Dedifferentiated amniotic fluid mesenchymal stem cell (primary cell): ENCODE results near the gene RNASEH2B.

Source experiments
- DNase-seq: peaks from one replicate; pipeline ENCODE4 v3.0.0-alpha.2; 2016; ENCODE audit errors: extremely low spot score

RNASEH2B gene

DNA sequence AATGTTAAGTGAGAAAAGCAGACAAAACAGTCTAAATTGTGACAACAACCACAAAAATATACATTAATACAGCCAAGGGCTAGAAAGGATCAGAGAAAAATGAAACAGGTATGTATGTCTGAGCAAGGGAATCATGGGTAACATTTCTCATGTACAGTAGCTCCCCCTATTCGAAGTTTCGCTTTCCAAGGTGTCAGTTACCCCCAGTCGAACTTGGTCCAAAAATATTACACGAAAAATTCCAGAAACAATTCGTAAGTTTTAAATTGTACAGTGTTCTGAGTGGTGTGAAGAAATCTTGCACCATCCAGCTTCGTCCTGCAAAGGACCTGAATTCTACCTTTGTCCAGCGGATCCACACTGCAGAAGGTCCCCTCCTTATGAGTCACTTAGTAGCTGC is 1.8 kb upstream of the RNASEH2B start:
- DNase-seq = no peak

DNA sequence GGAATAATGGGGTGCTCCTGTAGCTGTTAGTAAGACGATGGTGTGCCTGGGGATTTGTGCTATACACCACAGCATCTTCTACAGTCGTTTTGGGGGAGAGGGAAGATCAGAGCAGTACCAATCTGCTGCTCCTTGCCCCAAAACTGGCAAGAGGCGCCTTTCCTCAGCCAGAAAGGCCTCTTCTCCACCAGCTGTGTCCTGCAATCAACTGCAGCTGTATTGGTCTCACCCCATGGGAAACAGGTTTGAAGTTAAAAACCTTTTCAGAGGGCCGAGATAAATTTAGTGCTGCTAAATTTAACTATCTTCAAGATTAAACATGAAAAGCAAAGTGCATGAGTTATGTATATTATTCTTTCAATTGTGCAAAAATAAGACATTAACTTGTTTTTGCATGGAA is 1.2 kb upstream of the RNASEH2B start:
- no peak for DNase-seq

DNA sequence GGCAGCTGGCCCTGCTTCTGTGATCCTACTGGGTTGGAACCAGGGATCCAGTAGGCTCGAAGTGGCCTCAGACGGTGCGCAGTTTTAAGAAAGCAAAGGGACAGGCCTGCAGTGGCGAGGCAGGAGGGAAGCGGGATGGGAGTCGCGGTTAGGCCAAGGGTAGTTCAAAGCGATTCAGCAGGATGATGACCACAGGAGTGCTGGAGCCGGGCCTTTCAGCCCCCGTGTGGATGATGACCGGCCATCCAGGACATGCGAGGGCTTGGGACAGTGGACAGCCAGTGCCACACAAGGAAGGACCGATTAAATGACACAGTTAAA is 854 bp downstream of the RNASEH2B start:
- DNase-seq = peak; percentile 35

DNA sequence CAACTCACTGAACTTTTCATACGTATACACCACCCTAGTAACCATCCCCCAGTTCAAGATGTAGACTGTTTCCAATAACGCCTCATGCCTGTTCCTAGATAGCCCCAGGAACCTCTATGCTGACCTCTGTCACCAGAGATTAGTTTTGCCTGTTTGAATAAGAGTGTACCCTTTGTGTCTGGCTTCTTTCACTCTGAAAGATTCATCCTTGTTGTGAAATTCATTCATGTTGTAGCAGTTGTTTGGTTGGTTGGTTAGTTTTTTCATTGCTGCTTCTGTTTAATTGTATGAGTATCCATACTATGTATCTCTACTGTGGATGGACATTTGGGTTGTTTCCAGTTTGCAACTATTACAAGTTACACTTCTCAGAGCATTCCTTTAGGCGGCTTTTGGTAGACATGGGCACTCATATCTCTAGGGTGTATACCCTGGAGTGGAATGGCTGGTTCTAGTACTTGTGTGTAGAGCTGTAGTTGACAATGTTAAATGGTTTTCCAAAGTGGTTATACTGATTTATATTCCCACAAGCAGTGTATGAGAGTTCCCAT is 1.6 kb downstream of the RNASEH2B start:
- no peak for DNase-seq

DNA sequence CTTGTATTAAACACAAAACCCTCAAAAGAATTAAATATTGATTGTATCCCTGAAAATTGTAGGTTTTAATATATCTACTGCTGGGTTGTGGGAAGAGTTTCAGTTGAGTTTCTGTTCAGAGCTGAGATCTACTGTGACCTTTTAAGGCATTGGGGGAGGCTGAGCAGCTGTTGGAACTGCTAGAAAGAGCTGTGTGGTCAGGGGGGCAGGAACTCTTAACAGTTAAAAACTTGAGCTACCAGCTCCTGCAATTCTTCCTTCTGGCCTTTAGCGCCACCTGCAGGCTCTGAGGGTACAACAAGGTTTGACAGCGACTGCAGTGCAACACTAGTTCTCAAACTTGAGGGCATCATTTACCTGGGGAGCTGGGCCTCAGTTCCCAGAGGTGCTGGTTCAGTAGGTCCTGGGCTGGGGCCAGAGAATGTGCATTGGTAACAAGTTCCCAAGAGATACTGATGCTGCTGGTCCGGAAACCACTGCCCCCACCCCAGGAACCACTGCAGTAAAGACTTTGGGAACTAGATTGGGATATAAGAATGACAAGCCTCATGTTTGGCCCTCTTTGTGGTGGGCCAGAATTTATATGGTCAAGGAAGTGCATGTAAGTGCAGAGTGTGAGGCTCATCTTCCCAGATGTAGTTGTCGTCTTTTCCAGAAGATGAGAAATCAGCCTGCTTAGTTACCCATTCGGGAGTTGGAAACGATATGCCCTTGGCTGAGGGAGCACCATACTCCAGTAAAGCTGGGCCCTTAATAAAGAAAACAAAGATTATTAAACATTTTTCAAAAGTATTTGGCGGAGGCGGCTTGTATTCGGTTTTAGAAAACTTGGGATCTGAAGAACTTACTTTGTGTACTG is 2.6 kb downstream of the RNASEH2B start:
- DNase-seq = peak; percentile 77

DNA sequence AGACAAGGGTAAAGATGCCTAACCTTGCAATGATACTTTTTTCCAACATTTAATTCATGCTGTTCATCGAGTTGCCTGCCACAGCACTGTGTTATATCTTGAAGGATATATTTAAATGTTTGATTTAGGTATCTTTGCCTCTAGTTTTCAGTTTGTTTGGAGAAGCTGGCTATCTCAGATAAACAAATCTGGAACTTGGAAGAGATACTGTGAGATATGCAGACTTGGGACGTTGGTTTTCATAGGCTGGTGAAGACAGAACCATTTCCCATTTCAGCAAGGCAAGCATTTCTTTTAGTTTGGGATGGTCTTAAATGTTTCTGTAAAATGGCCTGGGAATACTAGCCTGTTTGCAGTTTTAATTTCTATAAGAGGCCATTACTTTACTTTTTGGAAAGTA is 3.3 kb downstream of the RNASEH2B start:
- DNase-seq = no peak

DNA sequence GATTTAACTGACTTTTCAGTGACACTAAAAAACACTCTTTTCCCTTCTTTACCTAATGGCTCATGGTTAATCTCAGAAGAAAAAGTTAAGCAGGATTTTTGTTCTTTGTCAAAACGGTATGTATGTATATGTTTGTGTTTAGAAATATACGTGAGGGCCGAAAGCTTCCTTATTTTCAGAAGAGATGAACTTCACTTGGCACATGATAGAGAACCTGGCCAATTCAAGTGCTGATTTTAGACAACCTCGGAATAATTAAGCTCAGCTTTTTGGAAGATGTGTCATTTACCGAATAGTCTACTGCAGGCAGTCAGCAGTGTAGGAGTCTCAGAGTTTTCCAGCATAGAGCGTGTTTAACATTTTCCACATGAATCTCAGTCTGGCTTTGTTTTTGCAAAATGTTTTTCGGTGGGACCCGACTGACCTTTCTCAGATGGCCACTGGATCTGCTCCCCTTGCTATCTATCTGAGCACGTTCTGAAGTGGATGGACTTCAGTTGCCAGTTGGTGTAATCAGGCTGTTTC is 4.6 kb downstream of the RNASEH2B start:
- peak; percentile 16 for DNase-seq

DNA sequence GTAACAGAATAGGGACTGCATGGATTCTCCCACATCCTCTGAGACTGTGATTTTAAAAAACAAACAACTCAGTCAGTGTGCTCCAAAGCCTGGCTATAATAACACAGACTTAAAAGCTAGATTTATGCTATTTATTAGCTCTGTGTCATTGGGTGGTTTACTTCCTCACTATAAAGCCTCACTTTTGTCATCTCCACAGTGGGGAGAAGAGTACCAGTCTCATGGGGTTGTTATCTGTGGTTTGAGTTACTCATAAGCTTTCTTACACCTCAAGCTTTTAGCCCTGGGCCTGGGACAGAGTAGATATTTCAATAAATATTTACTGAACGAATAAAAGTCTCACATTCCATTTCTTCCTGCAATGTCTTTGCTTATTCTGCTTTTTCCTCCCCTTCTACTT is 5.3 kb downstream of the RNASEH2B start:
- no peak for DNase-seq

DNA sequence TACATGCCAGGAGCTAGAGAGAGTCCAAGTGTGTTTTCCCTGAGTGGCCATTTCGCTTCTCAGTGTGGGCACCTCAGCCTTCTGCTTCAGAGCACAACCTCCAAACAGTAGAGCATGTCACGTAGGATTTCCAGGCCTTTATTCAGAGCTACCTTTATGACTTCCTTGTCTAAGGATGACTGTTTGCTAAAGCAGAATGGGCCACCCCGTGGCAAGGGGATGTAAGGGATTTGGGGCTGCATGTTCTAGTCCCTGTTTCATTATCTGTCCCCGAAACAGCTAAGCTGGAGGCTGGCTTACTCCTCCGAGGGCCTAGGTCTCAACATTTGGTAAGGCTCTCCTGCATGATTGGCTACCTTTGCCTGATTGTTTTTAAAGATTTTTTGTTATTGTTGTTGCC is 6.0 kb downstream of the RNASEH2B start:
- DNase-seq = no peak

DNA sequence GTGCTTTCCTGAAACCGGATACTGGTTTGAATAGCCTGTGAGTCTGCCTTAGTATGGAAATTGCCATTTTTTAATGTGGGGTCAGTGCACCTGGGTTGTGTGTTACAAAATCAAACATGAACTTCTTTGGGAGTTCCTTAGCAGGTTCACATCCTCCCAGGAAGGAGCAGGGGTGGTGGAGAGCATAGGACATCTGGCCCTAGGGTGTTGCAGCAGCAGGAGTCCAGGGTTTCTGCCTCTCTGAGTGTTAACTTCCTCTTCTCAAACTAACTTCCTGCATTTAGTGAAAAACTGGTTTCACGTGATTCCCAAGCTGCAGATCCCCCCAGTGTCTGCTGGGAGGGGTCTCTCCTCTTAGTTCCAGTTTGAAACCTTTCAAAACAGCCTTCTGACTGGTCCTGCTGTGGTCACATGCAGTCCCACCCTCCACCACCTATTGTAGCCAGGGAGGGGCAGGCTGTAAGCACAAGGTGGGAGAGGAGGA is 7.2 kb downstream of the RNASEH2B start:
- DNase-seq = no peak

DNA sequence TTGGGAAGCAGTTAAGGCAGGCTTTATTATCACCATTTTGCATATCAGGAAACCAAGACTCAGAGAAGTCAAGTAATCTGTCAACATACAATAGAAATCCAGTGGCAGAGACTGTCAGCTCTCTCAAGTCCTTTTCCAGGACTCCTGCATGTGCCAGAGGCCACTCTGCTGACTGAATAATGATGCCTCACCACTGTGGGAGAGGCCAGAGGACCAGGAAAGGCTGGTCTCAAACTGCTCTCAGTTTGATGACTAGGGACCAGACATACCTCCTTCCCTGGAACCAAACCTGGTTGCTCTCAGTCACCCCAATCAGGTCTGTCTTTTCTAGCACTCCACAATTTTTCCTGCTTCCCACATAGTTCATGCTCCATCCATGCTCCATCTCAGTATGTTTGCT is 8.0 kb downstream of the RNASEH2B start:
- no peak for DNase-seq

DNA sequence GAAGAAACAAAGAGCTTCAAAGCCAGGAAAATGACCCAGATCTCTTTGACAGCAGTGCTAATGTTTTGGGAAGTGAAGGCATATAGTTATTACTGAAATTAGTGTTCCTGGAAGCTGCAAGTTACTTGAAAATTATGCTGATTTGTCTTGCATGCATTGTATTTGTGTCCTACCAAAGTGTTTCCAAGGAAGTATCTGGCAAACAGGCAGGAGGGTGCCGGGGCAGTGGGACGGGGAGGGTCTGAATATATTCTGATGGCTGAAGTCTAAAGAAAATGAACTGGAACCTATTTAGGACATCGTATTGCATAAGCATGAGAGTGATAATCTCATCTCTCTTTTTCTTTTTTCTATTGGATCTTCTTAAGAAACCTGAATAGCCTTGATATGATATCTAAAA is 9.0 kb downstream of the RNASEH2B start:
- DNase-seq = no peak

DNA sequence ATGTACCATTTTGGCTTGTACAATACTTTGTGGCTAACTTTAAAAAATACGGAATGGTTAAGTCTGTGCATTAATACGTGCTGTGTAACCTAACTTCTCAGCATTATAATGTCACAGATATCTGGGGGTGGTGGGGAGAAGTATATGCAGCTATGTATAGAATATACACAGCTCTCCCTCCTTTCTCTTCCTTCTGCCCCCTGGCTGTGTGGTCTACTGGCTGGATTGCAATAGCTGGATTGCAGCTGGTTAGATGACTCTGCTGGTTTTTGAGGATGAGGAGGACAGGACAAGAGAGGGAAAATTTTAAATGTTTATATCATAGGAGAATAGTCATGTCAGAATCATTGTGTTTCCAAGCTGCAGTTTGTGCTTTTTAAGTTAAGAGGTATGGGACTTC is 9.7 kb downstream of the RNASEH2B start:
- DNase-seq = no peak

DNA sequence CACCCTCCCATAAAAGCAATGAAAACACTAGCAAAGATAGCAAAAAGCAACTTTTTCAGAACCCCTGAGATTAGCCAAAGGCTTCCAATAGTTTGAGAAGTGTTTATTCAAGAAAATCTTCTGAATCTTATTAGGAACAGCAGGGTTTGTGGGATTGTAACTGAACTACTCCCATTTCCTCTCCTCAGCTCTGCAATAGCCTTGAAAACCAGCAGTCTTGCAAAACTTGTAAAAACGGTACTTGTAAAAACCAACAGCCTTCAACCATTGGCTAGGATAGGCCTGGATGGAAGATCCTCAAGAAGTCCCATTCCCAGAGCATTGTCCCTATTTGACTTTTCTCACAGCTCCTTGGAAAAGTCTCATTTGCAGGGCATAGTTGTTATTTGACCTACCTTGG is 12.1 kb downstream of the RNASEH2B start:
- no peak for DNase-seq

DNA sequence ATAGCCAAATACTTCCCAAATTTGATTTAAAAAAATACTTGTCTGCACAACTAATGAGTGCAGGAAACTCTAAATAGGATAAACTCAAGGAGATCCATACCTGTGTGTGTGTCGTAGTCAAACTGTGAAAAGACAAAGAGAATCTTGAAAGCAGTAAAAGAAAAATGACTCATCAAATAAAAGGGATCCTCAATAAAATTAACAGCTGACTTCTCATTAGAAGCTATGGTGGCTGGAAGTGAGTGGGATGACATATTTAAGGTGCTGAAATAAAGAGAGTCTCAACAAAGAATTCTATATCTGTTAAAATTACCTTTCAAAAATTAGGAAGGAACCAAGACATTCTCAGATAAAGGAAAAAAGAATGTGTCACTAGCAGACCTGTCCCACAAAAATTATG is 13.7 kb downstream of the RNASEH2B start:
- no peak for DNase-seq

DNA sequence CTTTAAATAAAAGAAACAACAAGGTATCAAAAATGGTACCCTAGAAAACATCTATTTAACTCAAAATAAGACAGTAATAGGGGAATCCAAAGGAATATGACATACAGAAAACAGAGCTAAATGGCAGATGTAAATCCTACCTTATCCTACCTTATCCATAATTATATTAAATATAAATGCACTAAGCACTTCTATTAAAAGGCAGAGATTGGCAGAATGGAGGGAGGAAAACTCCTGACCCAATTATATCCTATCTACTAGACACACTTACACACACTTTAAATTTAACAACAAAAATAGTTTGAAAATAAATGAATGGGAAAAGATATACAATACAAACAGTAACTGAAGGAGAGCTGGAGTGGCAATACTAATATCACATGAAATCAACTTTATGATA is 14.4 kb downstream of the RNASEH2B start:
- no peak for DNase-seq

DNA sequence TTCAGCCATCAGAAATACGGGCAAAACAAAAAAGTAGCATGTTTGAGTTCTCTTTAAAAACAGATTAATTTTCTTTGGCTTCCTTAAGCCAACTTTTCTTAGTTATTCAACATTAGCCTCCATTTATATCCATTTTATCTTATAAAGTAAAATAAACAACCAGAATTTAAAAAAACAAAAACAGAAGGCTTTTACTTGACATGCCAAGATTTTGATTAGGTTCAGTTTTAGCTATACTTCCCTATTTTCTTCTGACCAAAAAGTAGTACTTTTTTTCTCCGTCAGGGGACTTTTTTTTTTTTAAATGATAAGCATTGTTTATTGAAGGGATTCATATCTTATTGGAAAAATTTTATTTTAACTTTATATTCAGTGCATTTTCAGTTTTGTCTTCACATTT is 18.1 kb downstream of the RNASEH2B start:
- no peak for DNase-seq

DNA sequence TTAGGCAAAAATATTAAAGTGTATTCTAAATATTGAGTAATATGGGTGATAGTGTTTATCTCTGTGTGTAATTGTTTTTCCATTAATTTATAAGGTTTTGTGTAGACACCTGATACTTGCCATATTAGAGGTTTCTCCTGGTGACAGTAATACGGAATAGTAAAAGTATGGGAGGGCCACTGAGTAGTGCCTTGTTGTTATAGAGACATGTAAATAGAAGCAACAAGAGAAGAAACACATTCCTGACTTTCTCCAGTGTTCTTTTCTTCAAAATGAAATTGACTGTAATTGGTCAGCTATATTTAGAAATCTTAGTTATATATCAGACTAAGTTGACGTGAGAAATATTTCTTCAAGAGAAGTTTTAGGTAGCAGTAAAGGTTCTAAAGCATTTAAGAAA is 18.5 kb downstream of the RNASEH2B start:
- DNase-seq = no peak

DNA sequence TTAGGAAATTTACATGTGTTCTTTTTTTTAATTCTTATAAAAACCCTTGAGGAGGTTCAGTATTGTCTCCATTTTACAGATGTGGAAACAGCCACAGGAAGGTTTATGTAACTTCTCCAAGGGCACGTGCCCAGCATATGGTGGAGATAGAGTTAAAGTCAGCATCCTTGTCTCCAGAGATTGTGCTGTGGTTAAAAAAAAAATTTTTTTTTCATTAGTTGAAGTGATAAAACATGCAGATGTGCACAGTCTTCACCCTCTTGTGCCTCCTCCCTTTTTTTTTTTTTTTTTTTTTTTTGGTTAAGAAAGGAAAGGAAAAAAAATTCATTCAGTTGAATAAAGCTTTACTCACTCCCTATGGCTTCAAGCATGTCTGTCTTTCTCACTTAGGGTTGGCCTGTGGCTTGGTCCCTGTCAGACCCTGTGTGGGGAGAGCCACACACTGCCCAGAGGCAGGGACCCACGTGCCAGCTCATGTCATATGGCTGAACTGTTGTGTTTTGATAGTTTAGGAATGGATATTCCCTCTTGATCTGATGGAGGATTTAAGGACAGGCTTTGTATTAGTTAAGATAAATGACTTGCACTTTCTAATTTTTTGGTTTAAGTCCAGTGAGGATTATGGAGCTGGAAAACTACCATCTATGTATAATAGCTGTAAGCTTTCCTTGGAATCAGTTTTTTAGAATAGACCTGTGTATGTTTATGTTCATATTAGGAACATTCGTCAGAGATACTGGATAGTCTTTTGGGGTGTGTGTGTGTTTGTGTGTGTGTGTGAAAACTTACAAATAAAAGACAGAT is 19.3 kb downstream of the RNASEH2B start:
- DNase-seq = no peak

DNA sequence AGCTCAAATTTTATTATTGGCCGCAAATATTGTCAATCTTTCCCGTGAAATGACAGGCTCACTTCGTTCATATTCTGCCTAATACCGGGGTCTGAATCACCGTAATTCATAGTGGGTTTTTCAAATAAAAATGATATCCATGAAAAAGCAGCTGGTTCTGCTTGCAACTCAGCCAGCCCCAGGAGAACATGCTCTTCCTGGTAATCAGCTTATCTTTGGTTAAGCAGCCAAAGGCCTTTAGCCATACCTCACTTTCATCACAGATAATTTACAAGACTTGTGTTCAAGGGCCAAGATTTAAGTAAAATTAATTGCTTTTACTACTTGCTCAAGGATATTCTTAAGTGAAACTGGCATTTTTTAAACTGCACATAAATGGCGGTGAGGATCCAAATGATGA is 22.5 kb downstream of the RNASEH2B start:
- DNase-seq = no peak

DNA sequence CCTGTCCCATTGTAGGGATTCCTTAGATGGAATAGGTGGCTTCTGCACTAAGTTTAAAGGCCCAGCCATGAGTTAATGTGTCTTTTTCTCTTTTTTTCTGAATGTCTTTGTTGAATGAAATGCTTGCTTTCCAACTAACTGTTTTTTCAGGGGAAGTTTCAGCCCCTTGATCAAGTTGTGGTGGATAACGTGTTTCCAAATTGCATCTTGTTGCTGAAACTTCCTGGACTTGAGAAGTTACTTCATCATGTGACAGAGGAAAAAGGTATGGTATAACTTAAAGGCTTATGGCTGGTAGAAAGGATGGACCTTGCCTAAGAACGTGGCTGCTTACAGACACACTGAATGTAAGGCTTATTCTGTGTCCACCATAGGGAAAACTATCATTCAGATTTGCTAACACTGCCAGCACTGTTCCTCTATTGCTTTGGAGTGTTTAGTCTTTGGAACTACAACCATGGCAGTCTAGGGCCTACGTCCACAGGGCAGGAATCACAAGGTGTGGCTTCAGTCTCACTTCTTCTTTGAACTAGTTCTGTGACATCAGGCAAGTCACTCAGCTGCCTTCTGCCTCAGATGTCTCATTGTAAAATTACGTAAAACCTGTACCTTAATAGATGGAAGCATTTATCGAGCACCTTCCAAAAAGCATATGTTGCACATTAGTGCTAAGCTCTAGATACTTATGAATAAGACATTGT is 25.3 kb downstream of the RNASEH2B start:
- DNase-seq = no peak

DNA sequence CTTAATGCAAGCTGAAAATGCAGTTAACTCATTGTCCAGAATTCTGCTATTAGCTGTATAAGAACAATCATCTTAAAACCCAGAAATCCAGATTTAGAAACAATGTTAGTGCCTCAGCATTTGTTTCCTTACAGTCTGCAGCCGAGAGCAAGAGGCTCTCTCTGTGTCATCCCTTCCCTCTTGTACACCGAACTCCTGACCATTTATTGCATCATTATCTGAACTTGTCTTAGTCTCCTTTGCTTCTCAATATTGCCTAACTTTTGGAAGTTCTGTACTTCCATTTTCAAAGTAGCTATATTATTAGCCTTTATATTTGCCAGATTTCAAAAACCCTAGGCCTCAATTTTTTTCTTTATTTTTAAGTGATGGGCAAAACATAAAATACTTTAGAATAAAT is 27.1 kb downstream of the RNASEH2B start:
- DNase-seq = no peak
